A204.1 (cell line): ENCODE results near the gene SORCS2.

Source experiments
- FAIRE-seq: peaks from 2 replicates; lab custom pipeline; 2012; peaks lifted over from hg19 to GRCh38; lab: Jason Lieb, UNC

SORCS2 gene

DNA sequence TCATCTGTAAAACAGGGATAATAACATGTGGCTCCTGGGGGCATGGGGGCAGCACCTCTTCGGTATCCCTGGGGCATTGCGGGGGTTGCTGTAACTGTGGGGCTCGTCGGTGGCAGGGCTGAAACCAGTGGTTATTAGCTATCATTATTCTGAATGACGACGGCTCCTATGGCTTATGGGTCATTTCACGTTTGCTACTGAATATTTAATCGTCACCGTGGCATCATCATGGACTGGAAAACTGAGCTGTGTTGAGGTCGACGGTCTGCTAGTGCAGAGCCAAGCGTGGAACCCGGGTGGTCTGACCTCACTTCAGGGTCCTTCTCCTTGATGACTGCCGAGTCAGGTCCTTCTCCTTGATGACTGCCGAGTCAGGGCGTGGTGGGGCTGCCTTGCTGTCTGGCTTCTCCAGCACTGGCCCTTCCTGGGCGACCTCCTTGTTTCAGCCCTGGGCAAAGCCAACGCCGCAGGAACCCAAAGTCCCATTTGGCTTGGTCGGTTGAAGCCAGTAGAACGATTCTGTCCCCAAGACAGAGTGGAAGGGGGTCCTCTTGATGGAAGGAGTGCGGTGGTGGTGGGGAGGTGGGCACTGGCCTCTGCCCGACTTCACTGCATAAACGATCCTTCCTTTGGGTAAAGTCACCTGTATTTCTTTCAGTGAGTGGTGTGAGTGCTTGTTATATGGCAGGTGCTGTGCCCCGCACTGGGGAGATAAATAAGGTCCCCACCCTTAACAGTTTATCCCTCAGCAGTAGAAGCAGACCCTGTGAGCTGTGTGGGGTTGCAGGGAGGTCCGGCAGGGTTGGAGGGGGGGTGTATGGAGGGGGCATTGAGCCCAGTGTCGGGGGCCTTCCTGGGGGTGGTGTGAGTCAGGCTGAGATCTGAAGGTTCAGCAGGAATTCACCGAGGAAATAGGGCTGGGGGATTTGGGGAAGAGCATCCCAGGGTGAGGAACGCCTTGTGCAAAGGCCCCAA lies 201.6 kb downstream of the SORCS2 start:
- FAIRE-seq, result no peak

DNA sequence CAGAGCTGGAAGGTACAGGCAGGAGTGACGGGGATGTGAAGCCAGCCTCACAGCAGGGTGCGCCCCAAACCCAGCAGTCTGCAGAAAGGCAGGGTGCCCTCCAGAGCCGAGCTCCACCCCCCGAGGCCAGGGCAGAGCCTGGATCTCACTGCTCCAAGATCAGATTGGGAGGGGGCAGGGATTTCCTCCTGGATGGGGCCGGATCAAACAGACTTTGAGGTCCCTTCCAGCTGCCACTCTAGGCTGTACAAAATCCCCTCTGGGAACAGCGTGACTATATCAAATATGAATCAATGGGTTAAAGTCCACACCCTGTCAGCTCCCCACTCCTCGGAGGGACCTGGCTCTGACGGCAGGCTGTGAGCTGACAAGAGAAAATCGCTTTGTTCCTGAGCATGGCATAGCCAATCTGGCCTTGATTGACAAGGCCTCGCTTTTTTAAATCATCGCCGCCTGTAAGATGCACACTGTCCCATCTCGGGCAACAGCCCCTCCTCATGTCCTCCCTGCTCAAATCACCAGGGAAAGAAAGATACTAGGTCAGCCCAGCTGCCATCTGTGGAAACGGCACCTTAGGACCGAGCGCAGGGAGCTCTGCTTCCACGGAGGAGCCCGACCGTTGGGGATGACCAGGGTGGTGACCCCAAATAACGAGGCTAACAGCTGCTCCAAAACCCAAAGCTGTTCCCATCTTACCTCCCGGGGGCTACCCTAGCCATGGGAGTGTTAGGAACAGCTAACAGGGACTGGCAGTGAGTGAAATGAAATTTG lies 202.5 kb downstream of the SORCS2 start:
- FAIRE-seq, result no peak

DNA sequence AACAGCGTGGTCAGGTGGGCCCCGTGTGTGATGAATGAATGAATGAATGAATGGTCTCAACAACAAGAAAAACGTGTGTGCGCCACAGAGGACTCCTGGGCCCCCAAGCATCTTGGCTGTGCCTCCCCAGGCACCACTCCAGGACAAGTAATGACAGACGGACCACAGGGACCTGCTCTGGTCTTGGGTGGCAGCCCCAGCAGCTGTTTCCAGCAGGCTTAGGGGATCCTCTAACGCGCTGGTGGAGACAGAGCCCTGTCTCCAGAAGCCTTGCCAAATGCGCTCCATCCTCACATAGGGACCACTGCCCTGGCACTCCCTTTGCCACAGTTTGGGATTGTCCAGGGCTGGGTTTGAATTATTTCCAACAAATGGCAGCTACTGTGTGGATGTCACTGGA lies 203.3 kb downstream of the SORCS2 start:
- FAIRE-seq, result no peak

DNA sequence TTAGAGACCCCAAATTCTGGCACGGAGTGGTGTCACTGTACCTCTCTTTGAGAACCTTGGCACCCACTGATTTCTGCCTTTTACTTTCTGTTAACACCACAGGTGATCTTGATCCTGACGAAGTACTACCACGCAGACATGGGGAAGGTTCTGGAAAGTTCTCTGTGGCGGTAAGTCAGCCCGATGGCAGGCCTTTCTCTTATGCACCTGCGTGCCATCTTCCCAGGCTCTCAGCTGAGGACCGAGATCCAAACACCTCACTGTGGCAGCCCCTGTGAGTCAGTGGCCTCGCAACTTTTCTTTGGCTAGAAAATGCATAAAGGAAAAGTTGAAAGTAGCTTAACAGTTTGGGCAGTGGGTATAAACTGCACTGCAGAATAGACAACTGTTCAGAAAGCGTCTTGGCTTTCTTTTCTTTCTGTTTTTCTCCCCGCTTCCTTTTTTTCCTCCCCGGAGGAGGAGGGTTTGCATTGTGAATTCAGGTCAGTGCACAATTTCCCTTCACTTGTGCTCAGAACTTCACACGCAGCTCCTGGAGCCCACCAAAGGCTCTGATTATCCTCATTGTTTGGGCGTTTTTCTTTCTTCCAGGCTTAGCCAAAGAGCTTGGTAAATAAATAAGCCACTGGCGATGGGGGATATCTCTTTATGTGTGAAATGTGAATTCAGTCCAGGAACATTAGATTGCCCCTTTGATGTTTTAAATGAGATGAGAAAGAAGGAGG lies 204.0 kb downstream of the SORCS2 start:
- FAIRE-seq, result no peak

DNA sequence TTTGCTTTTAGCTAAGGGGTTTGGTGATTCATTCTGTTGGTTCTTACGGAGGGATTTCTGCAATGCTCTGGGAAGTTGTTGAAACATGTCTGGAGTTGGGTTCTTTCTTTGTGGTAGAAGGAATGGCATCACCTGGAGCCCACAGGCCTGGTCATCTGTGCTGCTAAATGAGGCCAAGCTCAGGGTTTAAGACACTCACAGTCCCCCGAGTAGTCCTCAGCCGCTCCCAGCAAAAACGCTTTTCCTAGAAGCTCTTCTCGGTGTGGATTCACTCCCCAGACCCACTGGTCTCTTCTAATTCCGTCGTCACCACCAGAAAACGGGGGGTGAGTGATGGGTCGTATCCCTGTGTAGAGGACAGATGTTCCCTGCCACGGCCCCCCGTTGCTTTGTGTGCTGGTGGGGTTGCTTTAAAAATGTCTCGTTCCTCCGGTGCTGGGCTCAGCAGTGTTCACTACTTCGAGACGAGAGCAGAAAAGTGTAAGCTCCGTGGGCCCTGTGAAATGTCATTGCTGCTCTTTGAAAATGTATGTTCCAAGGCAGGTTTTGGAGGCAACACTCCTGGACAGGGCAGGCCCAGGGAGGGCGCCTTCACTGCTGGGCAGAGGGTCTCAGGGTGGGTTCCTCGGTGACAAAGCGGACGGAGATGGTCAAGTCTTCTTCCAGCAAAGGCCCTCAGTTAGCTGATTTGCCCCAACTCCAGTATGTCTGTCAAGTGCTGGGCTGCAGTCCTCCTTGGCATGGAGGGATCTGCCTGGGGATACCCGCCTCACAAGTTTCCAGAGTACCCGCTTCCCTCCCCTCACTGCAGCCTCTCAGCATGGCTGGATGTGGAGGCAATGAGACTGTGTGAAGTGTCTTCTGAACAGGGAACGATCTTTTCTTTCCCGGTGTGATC lies 205.1 kb downstream of the SORCS2 start:
- no peak for FAIRE-seq

DNA sequence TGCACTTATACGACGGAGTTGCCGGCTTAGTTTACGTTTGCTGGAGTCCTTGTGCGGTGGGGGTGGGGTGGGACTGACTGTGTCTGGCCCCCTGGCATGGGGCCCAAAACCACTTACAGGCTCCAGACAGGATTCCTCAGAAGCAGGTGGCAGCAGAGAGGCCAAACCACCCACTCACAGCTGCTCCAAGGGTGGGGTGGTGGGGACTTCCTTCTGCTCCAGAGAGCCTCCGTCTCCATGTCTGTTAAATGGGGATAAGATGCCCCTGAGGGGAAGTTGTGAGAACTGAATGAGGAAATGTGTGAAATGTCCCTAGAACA lies 205.7 kb downstream of the SORCS2 start:
- FAIRE-seq, result no peak

DNA sequence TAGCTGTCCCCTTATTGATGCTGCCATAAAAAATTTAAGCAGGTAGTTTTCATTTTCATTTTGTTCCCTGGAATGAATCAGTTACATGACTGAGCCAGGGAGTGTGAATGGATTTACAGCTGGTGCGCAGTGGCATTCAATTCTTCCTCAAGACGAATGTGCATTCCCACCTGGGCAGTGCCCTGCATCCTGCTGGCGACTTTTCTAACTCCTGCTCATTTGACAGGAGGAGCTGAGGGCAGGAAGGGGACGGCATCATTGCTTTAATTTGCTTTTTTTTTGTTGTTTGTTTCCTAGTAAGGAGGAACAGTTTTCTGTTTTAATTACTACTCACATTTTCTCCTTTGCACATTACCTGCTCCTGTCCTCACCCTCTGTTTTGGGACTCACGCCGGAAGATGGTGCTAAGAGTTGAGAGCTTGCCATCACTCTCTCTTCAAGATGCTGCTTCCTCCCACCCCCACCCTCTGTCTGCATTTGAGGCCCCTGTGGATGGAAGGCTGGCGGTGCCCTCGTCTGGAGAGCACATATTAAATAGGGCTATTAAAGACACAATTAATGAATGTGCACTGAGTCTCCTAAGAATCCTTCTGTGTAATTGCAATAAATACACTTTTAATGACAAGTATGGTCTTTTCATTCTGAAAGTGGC lies 206.6 kb downstream of the SORCS2 start:
- no peak for FAIRE-seq

DNA sequence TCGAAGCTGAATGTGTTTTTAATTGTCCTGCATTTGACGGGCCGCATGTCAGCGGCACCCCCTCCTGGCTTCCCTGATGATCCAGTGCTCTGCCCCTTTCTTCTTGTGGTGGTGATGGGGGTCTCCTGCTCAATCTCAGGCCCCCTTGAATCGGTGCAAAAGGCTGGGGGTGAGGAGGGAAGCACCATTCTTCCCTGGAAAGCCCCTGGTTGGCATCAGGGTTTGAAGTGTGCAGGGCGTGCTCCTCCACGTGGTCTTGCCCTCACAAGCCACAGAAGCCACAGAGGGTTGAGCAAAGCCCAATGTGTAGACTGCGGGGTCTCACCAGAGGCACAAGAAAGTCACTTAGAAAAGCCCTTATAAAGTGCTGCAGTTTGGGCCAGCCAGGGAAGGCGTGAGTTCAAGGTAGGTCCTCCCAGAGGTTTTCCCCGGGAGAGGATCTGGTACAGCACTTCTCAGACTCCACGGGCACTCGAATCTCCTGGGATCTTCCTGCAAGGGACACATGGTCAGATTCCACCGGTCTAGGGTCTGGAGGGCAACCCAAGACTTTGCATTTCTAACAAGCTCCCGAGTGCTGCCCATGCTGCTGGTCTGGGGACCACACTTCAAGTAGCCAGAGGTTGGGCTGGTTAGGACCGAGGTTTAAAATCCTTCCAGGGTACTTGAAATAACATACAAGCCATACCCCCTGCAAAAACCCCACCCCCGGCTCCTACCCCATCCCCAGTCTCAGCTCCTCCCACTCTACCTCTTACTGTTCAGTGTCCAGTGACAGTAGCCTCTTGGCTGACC lies 207.3 kb downstream of the SORCS2 start:
- FAIRE-seq, result no peak

DNA sequence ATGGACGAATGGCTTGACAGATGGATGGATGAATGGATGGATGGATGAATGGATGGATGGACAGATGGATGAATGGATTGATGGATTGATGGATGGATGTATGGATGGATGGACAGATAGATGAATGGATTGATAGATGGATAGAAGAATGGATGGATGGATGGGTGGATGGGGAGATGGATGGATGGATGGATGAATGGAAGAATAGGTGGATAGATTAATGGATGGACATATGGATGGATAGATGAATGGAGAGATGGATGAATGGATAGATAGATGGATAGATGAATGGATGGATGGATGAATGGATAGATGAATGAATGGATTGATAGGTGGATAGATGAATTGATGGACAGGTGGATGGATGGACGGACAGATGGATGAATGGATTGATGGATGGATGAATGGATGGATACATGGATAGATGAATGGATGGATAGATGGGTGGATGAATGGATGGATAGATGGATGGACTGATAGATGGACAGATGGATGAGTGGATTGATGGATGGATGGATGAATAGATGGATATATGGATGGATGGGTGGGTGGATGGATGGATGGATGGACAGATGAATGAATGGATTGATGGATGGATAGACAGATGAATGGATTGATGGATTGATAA lies 208.4 kb downstream of the SORCS2 start:
- no peak for FAIRE-seq

DNA sequence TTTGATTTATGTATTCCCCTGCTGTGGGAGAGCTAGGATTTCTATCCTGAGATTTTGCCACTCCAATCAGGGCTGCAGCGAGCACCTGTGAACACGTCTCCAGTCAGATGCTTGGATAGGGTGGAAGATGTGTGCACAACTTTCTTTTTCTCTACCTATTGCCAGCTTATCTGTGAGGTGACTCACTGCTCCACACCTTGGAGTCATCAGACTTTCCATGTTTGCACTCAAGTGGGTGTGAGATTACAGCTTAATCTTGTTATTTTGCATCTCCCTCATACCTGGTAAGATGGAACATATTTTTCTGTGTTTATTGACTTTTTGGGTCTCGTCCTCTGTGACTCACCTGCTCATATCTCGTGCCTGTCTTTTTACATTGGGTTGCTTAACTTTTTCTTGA lies 210.2 kb downstream of the SORCS2 start:
- FAIRE-seq, result no peak

DNA sequence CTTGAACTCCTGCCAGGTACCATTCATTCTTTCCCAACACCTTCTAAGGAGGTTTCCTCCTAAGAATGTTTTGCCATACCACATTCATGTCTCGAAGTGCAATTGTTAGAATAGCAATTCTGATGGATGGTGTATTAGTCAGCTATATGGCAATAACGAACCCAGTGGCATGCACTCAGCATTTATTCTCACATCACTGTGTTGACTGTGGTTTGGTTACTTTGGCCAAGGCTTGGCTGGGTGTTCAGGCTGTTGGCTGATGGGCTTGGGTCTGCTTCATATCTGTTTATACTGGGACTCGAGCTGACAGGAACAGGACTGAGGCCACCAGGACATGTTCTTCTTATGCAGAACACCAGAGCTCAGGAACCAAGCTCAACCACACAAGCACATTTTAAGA lies 210.7 kb downstream of the SORCS2 start:
- no peak for FAIRE-seq

DNA sequence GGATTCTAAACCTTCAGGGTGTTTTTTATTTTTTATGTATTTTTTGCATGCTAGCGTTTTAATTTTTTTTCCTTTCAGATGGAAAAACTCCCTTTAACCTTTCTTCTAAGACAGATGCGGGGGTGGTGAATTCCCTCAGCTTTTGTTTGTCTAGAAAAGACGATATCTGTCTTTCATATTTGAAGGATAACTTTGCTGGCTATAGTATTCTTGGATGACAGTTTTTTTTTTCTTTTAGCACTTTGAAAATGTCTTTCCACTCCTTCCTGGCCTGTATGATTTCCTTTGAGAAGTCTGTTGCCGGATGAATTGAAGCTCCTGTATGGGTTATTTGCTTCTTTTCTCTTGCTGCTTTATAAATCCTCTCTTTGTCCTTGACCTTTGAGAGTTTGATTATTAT lies 215.8 kb downstream of the SORCS2 start:
- no peak for FAIRE-seq

DNA sequence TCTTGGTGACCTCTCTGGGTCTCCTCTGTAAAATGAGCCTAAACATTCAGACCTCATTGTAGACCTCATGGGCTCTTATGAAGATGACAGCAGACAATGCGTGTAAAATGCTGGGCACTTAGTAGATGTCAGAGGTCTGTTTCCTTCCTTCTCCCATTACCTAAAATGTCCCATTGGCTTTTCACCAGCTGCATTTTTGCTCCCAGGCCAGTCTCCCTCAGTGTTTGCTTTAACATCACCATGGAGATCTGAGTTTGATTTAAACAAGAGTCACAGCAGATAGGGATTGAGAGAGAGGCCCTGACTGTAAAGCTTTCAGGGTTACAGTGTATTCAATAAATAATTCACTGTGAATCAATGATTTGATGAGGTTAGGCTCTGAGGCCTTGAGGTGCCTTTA lies 218.1 kb downstream of the SORCS2 start:
- FAIRE-seq, result no peak

DNA sequence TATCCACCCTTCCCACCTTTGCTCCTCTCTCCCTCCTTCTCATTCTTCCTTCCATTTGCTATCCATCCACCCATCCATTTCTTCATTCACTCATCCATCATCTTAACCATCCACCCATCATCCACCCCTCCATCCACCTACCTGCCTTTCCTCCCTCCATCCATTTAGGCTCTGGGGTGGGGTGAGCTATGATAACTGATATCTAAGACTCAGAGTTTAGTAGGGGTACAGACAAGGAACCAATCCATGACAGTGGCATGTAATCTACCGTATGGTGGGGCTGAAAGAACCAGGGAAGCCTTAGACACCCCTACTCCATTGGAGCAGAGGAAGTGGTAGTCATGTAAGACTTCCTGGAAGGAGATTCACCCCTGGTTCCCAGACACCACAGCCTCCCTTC lies 219.2 kb downstream of the SORCS2 start:
- FAIRE-seq, result no peak

DNA sequence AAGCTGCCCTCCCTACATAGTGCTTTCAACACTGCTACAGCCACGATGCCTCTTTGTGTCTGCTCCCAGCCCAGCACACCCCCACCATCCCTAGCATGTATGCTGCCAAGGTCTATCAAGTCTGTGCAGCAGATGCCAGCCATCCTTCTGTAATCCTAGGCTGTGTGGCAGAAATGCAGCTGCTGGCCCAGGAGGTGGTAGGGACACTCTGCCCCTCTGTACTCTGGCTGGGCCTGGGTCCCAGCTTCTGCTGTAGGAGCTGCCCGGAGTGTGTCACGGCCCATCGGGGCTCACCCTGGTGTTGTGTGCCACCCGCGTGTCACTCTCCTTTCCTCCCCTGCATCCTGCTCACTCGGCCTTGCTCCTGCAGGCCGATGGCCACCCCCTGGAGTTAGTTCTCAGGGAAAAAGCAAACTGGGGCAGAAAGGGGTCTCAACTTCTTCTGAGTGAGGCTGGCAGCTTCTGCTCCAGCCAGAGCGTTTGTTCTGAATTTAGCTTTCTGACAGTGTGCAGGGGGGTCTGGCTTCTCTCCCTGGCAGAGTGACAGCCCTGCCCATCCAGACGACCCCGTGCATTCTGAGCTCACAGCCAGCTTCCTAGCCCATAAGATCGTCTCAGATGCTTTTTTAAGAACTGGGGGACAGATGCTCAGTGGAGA lies 219.7 kb downstream of the SORCS2 start:
- FAIRE-seq, result no peak

DNA sequence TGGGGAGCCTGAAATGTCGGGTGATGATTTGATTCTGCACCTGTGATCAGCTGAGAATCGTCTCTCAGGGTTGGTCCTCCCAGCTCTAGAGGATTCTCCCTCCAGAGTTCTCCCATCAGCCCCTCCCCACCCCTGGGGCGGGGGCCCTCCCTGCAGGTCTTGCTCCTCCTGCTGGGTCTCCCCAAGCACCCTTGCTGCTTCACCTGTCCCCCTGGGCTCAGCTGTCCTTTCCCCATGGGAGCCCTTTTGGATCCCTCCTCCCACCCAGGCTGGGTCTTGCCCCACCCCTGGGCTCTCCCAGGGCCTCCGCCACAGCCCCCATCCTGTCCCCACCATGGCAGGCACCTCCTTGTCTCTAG lies 220.2 kb downstream of the SORCS2 start:
- FAIRE-seq, result no peak

DNA sequence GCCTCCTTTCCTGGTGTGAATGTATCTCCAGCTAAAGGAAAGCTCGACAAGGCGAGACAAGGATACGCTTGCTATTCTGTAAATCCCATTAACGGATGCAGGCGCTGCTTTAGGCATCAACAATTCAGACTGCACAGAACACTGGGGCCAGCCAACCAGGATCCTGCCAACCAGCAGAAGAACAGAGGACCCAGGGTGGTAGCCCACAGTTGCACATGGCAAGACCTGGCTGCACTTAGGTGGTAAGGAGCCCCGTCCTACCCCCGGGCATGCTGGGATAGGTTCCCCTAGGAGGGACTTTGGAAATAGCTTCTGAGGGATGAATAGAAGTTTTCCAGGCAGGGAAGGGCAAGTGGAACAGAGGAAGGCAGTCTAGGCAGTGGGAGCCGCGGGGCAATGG lies 221.7 kb downstream of the SORCS2 start:
- no peak for FAIRE-seq

DNA sequence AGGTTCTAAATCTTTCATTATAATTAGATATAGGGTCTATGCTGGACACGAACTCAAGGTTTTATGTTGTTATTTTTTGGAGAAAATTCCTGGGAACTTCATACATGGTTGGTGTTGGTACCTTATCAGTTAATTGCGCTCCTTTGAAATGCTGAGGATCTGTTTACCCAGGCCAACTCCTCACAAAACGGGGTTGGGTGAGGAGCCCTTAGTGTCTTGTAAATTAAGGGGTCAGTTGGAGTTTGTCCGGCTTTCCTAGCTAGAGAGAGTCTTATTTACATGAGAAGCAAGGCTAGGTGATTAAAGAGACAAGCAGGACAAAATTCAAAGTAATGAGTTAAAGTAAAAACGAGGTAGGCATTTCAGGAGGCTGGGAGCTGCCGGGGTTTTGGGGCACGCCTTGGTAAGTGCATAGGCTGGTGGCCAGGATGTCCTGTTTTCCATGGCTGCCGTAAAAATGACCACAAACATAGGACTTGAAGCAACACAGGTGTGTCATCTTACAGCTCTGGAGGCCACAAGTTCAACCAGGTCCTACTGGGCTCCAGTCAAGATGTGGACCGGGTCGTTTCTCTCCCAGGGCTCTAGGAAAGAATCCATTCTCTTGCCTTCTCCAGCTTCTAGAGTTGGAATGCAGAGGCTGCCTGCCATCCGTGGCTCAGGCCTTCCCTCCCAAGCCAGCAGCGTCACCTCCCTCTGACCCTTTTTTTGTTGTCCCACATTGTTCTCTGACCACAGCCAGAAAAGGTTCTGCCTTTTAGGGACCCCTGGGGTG lies 222.6 kb downstream of the SORCS2 start:
- FAIRE-seq, result no peak
